Measurements from ENCODE around the gene ISM2.

DNA sequence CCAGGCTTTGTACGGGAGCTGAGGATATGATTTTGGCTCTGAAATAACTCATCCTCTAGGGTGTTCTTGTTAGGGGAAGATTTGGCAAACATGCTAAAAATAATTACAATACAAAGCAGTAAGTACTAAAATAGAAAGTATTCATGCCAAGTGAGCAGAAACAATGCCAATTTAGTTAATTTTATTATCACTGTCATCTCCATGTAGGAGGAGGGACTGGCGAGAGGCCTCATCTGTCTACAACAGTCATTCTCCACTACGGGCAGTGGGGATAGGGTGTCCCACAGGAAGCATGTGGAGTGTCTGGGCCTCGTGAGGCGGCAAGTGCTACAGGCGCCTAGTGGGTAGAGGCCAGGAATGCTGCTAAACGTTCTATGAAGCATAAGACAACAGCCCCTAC, 3.3 kb downstream of the ISM2 start:
- TF ChIP-seq, protein P1, sequence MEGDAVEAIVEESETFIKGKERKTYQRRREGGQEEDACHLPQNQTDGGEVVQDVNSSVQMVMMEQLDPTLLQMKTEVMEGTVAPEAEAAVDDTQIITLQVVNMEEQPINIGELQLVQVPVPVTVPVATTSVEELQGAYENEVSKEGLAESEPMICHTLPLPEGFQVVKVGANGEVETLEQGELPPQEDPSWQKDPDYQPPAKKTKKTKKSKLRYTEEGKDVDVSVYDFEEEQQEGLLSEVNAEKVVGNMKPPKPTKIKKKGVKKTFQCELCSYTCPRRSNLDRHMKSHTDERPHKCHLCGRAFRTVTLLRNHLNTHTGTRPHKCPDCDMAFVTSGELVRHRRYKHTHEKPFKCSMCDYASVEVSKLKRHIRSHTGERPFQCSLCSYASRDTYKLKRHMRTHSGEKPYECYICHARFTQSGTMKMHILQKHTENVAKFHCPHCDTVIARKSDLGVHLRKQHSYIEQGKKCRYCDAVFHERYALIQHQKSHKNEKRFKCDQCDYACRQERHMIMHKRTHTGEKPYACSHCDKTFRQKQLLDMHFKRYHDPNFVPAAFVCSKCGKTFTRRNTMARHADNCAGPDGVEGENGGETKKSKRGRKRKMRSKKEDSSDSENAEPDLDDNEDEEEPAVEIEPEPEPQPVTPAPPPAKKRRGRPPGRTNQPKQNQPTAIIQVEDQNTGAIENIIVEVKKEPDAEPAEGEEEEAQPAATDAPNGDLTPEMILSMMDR (IDR thresholded peaks at IDR 0.05; ENCODE audit: insufficient read depth, low read depth, low read length), result no peak
- no peak for TF ChIP-seq EZH2 (IDR thresholded peaks at IDR 0.05; ENCODE audit: insufficient read depth, low read length)

Measured in astrocyte (in vitro differentiated cells and primary cell).